BJ (cell line): Measurements from ENCODE around the gene STPG1. TPM values are rescaled to one million over a fixed set of nuclear protein-coding genes. Genes with fewer than 3 reads are reported as not detected.

ENCODE experiments used
- CTCF ChIA-PET: fragments of 350-600 bp; formaldehyde crosslinking; extraction: SDS; loops from one replicate; lab custom pipeline; 2021; ENCODE audit warnings: antibody characterized with exemption, inconsistent platforms; lab: Yijun Ruan, JAX
- POLR2A ChIA-PET: fragments of 300-600 bp; sonication (Branson Sonifier 250); formaldehyde crosslinking; extraction: SDS; loops from one replicate; lab custom pipeline; 2021; ENCODE audit warnings: antibody characterized with exemption; lab: Charles Lee
- DNase-seq: peaks from one replicate; pipeline ENCODE4 v3.0.0-alpha.2; 2011; ENCODE audit warnings: low read depth
- H3K27me3 ChIP-seq: 2 replicates; pipeline ENCODE4 v1.6.0; 2011; ENCODE audit warnings: low read length; ENCODE audit not compliant: control insufficient read depth, insufficient read depth
- H3K36me3 ChIP-seq: 2 replicates; pipeline ENCODE4 v1.5.1; 2011; ENCODE audit warnings: low read length; ENCODE audit not compliant: control insufficient read depth, insufficient read depth
- H3K4me3 ChIP-seq: 2 replicates; pipeline ENCODE4 v1.5.1; 2011; ENCODE audit warnings: low read depth, mild to moderate bottlenecking, control low read depth, low read length
- CTCF ChIP-seq: IDR thresholded peaks from 2 replicates; pipeline ENCODE4 v1.5.1; 2011; ENCODE audit warnings: low read depth, mild to moderate bottlenecking, control low read depth, inconsistent platforms, low read length, moderate library complexity; ENCODE audit not compliant: insufficient read depth
- polyA plus RNA-seq: library from polyadenylated mRNA; depleted of rRNA; stranded (reverse); fragments of >200 nt; gene quantifications from 2 replicates; pipeline ENCODE4 v1.2.3, GENCODE V29; 2011

STPG1 gene
- polyA plus RNA-seq, 1 experiment = 10.3 TPM

DNA sequence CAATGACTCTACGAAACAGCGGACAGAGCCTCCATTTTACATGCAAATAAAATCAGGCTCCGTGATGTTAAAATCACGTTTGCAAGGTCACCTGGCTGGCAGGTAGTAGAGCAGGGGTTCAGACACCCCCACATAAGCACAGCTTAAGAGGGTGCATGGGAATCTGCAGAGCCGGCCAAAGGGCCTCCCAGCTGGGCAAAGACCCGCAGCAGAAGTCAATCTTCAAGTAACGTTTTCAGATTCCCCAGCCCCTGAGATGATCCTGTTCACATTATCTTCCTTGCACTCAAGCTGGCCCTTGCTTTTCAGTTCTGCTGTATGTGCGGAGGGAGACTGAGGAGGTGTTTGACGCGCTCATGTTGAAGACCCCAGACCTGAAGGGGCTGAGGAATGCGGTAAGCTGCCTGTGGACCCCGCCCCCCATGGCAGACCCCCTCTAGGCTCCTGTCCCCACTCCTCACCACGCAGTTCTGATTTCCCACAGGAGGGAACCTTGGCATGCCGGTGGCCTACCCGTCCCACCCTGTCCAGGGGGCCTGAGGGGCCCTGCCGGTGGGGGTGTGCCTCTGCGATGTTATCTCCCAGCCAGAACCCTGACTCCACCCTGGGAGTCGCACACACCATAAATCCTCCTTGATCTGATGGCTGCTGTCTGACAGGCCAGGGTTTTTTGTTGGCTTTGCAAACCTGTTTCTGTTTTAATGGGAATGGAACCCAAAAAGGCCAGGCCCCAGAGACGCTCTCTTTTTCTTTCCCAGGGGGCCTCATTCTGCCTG, 66.2 kb downstream of the STPG1 start:
- no peaks in the 10 kb centered on the region for H3K36me3 ChIP-seq
- H3K27me3 ChIP-seq = peaks cover 19% of the 10 kb centered on the region
- ChIA-PET CTCF (interaction anchor here (1.0 to 1.8 kb wide), 3 partner anchors 12 to 145 kb away, joined by 4 to 9 read pairs (median 5); no protein-coding TSS in a partner anchor), POLR2A (no interaction called here)
- no peak overlapping the region for H3K4me3 ChIP-seq
- no peak for DNase-seq
- TF ChIP-seq CTCF = no peak

DNA sequence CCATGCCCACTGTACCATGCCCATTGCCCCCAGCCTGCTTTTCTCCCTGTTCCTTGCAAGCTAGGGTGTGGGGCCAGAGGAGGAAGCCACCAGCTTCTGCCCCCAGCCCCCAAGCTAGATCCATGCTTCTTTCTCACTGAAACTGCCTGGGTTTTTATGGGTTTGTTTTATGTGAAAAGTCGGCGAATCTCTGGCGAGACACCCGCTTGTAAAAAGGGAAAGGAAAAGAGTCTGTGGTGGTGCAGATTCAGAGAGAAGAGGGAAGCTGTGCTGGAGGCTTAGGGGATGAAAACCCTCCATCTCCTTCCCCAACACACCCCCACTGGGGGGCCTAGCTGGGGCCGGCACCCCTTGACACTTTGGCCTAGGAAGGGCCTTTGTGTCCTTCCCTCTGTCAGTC, 68.2 kb downstream of the STPG1 start:
- ChIA-PET CTCF (interaction anchor here (1.0 kb wide), 1 partner anchor 40 kb away, joined by 5 read pairs; no protein-coding TSS in a partner anchor), POLR2A (no interaction called here)
- TF ChIP-seq CTCF = no peak
- no peak for DNase-seq
- H3K36me3 ChIP-seq = no peaks in the 10 kb centered on the region
- H3K27me3 ChIP-seq = peaks cover 27% of the 10 kb centered on the region
- H3K4me3 ChIP-seq = no peak overlapping the region

DNA sequence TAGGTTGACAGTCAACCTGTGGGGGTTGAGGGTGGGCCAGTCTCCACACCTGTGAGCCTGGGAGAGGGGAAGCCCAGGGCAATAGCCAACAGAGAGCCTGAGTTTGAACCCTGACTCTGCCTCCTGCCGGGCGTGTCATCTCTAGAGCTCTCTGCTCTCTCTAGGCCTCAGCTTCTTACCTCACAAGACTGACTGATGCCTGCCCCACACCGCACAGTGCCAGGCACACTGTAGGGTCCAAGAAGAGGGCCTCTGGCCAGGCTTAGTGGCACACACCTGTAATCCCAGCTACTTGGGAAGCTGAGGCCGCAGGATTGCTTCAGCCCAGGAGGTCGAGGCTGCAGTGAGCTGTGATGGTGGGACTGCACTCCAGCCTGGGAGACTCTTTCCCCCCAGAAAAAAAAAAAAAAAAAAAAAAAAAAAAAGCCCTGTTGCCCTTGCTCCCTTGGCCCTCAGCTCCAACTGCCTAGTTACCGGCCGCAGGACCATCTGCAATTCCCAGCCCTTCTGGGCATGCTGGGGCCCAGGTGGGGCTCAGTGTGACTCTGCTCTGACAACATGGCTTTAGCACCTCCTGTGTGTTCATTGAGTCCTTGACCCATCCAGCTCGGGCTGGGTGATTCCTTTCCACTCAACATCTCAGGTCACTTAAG, 69.4 kb downstream of the STPG1 start:
- H3K27me3 ChIP-seq = peaks cover 27% of the 10 kb centered on the region
- H3K4me3 ChIP-seq = no peak overlapping the region
- POLR2A ChIA-PET = no interaction called here
- no peak for TF ChIP-seq CTCF
- no peak for DNase-seq
- CTCF ChIA-PET = no interaction called here
- no peaks in the 10 kb centered on the region for H3K36me3 ChIP-seq

- H3K4me3 ChIP-seq = no peak overlapping the region
- no peaks in the 10 kb centered on the region for H3K36me3 ChIP-seq
- peaks cover 28% of the 10 kb centered on the region for H3K27me3 ChIP-seq
- ChIA-PET POLR2A (no interaction called here), CTCF (no interaction called here)
- no peak for TF ChIP-seq CTCF
- DNase-seq = no peak
These were observed 70.0 kb downstream of the STPG1 start for GRCh38 chr1:24343412-24344089.

DNA sequence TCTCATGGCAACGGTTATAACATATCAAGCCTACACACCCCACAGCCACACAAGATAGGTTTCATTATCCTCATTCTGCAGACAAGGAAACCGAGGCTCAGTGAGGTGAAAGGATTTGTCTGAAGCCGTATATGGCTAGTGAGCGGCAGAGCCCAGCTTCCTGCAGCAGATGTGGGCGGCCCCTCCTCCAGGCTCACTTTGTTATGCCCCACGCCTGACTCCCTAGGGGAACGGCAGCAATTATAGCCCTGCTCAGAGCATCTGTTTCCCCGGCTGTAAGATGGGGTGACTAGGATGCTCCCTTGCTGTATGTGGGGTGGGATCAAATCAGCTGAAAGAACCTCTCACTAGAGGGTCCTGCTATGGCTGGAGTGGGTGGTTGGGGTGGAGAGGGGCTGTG, 72.3 kb downstream of the STPG1 start:
- H3K36me3 ChIP-seq = no peaks in the 10 kb centered on the region
- no peak for DNase-seq
- H3K4me3 ChIP-seq = no peak overlapping the region
- H3K27me3 ChIP-seq = peaks cover 24% of the 10 kb centered on the region
- POLR2A ChIA-PET = no interaction called here
- TF ChIP-seq CTCF = no peak
- CTCF ChIA-PET = interaction anchor here (0.6 to 1.3 kb wide), 2 partner anchors 52 to 139 kb away, joined by 3 to 4 read pairs; no protein-coding TSS in a partner anchor
